ENCODE results near the gene METTL16.
"Not testable (repeated sequence)": the region's sequence is repeated elsewhere in the genome, so short reads cannot be mapped to it uniquely, and the experiment has no call there.

Gene METTL16

GRCh38 chr17:2502871-2503580, 8.7 kb downstream of the METTL16 start:
- DNase-seq, result no peak

- DNase-seq, result no peak
These were observed 11.2 kb downstream of the METTL16 start for GRCh38 chr17:2500446-2500845.

DNA sequence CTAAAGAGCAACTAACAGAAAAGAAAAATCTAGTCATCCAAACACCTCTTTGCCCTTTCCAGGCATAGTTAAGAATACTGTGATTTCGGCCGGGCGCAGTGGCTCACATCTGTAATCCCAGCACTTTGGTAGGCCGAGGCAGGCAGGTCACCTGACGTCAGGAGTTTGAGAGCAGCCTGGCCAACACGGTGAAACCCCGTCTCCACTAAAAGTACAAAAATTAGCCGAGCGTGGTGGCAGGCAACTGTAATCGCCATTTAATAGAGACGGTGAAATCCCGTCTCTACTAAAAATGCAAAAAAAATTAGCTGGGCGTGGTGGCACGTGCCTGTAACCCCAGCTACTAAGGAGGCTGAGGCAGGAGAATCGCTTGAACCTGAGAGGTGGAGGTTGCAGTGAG, 22.4 kb downstream of the METTL16 start:
- not testable (repeated sequence) for DNase-seq

GRCh38 chr17:2487306-2487705, 24.4 kb downstream of the METTL16 start:
- DNase-seq, result no peak

- DNase-seq, result not testable (repeated sequence)
These were observed 25.0 kb downstream of the METTL16 start for GRCh38 chr17:2486709-2487108.

- no peak for DNase-seq
These were observed 25.7 kb downstream of the METTL16 start for GRCh38 chr17:2485970-2486369.

- DNase-seq, result no peak
These were observed 26.1 kb downstream of the METTL16 start for GRCh38 chr17:2485543-2485942.

DNA sequence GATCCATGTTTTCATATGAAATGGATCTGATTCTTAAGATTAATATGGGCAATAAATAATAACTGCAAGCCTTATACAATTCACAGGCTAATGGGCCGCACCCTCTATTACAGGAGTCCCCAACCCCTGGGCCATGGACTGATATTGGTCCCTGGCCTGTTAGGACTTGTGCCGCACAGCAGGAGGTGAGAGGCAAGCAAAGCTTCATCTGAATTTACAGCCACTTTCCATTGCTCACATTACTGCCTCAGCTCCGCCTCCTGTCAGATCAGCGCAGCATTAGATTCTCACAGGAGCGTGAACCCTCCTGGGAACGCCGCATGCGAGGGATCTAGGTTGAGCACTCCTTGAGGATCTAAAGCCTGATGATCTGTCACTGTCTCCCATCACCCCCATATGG, 26.8 kb downstream of the METTL16 start:
- DNase-seq, result no peak

DNA sequence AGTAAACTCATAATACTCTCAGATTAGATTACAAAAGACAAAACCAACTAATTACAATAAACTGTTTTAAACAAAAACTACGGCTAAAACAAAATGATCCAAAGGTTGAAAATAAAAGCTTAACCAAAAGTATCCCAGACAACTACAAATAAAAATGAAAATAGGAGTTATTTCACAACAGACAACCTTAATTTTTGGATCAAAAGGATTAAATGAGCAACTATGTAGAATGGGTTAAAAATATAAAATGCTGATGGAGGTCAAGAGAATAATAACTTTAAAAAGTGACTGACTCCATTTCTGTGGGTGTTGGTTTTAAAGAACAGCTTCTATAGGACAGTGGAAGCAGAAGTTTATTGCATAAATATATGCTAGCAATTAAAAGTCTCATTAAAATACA, 28.6 kb downstream of the METTL16 start:
- DNase-seq, result no peak

- no peak for DNase-seq
These were observed 29.5 kb downstream of the METTL16 start for GRCh38 chr17:2482218-2482617.

DNA sequence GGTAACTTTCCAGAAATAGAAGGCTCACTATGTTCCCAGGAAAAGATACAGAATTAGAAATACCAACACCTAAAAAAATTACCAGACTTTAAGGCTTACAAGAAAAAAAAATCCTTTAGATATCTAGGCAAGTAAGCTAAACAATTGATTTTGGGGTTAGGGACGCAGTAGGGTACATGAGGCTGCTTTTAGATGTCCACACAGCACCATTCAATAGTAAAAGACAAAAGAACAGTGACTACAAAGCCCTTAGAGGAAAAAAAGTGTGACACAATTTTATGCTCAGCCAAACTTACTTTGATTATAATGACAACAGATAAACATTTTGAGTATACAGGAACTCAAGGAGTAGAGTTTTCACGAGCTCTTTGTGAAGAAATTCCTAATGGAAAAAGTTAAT, 29.9 kb downstream of the METTL16 start:
- no peak for DNase-seq

DNA sequence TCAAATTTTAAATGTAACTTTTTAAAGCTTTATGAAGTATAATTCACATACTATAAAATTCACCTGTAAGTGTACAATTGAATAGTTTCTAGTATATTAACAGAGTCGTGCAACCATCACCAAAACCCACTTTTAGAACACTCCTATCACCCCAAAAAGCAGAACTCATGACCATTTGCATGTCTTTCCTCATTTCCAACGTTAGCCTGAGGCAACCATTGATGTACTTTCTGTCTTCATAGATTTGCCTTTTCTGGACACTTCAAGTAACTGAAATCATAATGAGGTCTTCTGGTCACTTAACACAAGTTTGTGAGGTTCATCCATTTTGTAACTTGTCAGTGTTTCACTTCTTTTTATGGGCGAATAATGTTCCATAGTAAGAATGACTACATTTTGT, 33.2 kb downstream of the METTL16 start:
- no peak for DNase-seq

DNA sequence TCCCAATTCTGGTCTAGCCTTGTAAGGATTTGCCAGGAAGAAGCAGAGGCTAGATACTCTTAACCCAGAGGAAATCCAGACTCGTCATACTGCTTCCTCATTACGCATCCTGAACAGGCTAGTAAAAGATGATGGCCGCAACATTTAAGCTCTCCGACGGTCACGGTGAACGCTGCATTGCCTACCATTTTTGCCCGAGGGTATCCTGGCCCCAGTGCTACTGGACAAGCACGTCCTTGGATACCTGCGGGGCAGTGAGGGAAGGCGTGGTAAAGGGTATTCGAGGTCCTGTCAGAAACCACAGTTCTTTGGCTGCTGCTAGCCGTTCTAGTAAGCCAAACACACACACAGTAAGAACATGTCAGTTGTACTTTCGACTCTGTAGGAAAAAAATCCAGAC, 36.6 kb downstream of the METTL16 start:
- no peak for DNase-seq

DNA sequence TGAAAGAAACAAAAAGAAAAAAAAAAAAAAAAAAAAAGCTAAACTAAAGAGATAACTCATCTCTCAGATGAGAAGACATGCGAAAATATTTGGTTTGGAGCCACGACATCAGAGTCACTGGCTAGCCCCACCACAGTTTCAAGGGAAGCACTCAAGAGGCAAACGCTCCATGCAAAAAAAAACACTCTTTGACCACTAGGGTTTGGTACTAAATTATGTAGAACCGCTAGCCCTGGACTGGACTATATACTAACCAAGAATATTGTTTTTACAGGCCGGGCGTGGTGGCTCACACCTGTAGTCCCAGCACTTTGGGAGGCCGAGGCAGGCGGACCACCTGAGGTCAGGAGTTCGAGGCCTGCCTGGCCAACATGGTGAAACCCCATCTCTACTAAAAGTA, 37.3 kb downstream of the METTL16 start:
- DNase-seq, result no peak

DNA sequence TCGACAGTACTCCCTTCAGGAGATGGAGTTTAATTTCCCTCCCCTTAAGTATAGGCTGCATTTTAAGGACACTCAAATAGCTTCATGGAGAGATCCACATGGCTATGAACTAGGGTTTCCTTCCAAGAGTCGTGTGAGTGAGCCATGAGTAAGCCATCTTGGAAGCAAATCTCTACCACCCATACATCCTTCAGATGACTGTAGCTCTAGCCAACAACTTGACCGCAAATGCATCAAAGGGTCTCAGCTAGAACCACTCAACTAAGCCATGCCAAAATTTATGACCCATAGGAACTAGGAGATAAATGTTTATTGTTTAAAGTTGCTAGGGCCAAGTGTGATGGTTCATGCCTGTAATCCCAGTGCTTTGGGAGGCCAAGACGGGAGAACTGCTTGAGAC, 43.4 kb downstream of the METTL16 start:
- DNase-seq, result no peak

- DNase-seq, result no peak
These were observed 44.8 kb downstream of the METTL16 start for GRCh38 chr17:2466931-2467330.

DNA sequence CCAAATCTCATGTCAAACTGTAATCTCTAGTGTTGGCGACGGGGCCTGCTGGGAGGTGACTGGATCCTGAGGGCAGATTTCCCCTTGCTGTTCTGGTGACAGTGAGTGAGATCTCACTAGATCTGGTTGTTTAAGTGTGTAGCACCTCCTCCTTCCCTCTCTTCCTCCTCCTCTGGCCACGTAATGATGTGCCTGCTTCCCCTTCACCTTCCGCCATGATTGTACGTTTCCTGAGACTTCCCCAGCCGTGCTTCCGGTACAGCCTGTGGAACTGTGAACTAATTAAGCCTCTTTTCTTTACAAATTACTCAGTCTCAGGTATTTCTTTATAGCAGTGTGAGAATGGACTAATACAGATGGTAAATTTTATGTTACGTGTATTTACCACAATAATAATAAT, 49.2 kb downstream of the METTL16 start:
- DNase-seq, result no peak

DNA sequence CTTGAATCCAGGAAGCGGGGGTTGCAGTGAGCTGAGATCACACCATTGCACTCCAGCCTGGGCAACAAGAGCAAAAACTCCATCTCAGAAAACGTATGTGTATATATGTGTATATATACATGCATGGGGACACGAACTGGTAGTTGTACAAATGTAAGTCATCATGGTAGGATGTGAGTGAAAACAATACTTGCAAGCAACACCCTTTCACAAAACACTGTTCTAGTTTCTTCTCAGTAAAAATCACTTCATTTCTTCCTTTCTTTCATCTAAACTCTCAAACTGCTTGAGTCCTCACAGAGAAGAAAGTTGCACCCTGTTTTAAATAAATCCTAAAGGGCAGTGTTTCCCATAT, 51.8 kb downstream of the METTL16 start:
- no peak for DNase-seq

DNA sequence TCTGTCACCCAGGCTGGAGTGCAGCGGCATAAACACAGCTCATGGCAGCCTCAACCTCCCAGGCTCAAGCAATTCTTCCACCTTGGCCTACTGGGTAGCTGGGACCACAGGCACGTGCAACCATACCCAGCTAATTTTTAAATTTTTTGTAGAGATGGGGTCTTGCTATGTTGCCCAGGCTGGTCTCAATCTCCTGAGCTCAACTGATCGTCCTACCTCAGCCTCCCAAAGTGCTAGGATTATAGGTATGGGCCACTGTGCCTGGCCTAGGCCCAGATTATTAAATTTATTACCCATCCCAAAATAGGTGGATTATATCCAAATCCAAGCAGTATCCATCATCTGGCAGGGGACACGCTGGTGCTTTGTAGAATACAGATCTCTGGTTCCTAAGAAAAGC, 53.8 kb downstream of the METTL16 start:
- DNase-seq, result no peak

GRCh38 chr17:2456475-2456874, 55.2 kb downstream of the METTL16 start:
- no peak for DNase-seq

DNA sequence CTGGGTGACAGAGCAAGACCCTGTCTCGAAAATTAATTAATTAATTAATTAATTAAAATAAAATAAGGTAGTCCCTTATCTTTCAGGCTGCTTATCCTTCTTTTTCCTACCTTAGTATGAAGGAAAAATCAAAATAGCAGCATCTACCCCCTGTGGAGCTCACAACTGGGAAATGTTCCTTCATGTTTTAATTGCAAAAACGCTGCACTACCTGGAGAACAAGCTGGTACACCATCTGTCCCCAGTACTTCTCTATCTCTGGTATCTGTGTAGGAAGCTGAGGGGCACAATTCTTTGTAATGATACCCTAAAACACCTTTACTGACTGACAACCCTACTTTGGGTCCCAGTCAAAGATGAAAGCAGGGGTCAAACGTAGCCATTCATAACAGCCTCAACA, 55.7 kb downstream of the METTL16 start:
- no peak for DNase-seq

- DNase-seq, result no peak
These were observed 57.8 kb downstream of the METTL16 start for GRCh38 chr17:2453866-2454265.

DNA sequence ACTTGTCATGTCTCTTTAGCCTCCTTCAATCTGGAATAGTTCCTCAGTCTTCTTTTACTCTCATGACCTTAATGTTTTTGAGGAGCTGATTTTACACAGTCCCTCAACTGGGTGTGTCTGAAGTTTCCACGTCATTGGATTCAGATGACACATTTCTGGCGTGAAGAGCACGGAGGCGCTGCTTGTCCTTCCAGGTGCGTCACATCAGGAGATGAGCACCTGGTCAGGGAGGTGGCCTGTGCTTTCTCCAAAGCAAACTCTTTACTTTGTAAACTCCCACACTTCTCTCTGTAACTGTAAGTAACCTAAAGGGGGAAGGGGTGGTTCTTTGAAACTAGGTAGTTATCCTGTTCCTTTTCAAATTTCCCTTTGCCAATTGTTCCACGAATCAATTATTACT, 58.4 kb downstream of the METTL16 start:
- no peak for DNase-seq

DNA sequence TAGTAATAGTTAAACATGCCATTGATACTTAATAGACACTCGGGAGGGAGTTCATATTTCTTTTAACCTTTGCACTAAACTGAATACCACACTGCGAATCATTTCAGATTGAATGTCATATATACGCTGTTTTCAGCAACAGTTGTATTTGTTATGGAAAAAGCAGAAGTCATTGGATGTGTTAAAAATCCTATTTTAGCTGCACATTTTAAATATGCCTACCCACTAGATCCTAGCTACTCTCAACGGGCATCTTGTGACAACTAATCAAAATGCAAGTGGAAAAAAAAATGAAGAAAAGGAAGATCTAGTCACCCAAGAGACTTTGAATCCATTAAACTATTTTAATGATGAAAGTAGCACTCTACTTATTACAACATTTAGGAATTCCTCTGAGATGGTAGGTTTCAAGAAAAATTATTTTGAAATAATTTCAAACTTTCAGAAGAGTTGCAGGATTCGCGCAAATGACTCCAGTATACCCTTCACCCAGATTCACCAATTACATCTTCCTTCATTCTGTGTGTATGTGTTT, 59.4 kb downstream of the METTL16 start:
- DNase-seq, result no peak

DNA sequence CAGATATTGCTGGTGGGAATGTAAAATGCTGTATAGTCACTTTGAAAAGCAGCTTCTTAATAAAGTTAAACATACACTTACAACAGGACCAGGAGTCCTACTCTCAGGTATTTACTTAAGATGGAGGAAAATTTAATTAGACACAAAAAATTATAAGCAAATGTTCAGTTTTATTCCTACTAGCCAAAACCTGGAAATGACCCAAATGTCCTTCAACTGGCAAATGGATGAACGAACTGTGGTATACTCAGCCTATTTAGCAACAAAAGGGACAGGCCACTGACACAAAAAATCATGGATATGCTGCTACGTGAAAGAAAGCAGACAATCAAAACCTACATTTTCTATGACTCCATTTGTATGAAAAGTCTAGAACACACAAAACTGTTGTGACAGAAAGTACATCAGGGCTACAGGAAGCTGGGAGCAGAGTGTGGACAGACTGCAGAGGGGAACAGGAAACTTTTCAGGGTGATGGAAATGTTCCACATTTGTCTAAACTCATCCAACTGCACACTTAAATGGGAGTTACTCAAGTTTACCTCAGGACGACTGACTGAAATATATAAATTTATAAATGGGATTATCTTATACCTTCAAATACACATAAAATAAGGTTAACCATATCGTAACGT, 61.6 kb downstream of the METTL16 start:
- no peak for DNase-seq

All from CD4-positive, alpha-beta T cell treated with Interleukin-17A for 4 hours (primary cell).